Heart left ventricle (tissue), 16 donors: ENCODE measurements around the gene EFCAB12. TPM values are rescaled to one million over a fixed set of nuclear protein-coding genes. Genes with fewer than 3 reads are reported as not detected.

Experiments used
- ATAC-seq, 4 donors: fragments of 200-7000 bp; cut with Tn5 transposase; one replicate each; pipeline ENCODE4 v1.9.1; 2020 to 2022; ENCODE audit warnings: moderate library complexity in 4 of 4, mild to moderate bottlenecking in 3 of 4, moderate number of reproducible peaks in 1 of 4
- DNase-seq, 5 donors: peaks; one replicate each; pipeline ENCODE4 v3.0.0-alpha.2; 2020
- H3K27ac ChIP-seq, 12 donors: fragments of 200-600 bp; sonication (generic) in 4 of 12; one replicate each; pipeline versions ENCODE4 v1.5.0 to v1.8.0; 2016 to 2022; ENCODE audit warnings: mild to moderate bottlenecking in 2 of 12
- H3K27me3 ChIP-seq, 9 donors: fragments of 200-600 bp; sonication (generic) in 2 of 9; one replicate each; pipeline versions ENCODE4 v1.5.1 to v1.8.0; 2016 to 2022; ENCODE audit warnings: mild to moderate bottlenecking in 3 of 9
- H3K36me3 ChIP-seq, 9 donors: fragments of 200-600 bp; sonication (generic) in 2 of 9; one replicate each; pipeline versions ENCODE4 v1.5.0 to v1.8.0; 2018 to 2022; ENCODE audit warnings: mild to moderate bottlenecking in 2 of 9
- H3K4me1 ChIP-seq, 12 donors: fragments of 200-600 bp; sonication (generic) in 4 of 12; one replicate each; pipeline versions ENCODE4 v1.5.0 to v1.8.0; 2016 to 2022; ENCODE audit warnings: mild to moderate bottlenecking in 3 of 12
- H3K4me3 ChIP-seq, 12 donors: fragments of 200-600 bp; sonication (generic) in 4 of 12; one replicate each; pipeline versions ENCODE4 v1.5.0 to v1.8.0; 2017 to 2022; ENCODE audit warnings: mild to moderate bottlenecking in 9 of 12, moderate library complexity in 4 of 12
- H3K9me3 ChIP-seq, 12 donors: fragments of 200-600 bp; sonication (generic) in 4 of 12; one replicate each; pipeline versions ENCODE4 v1.5.0 to v1.8.0; 2016 to 2022; ENCODE audit warnings: mild to moderate bottlenecking in 1 of 12
- POLR2A ChIP-seq, 2 donors: fragments of 450-650 bp; IDR thresholded peaks; one replicate each; pipeline ENCODE4 v1.6.1; 2017; ENCODE audit warnings: antibody characterized with exemption in 2 of 2, mild to moderate bottlenecking in 2 of 2, moderate library complexity in 2 of 2
- WGBS, 4 donors: extraction: QIAGEN DNeasy Blood & Tissue Kit in 2 of 4; methylation state at CpG; one replicate each; pipeline versions ENCODE4 v1.1.5 to v1.1.7; 2013 to 2018; 5-methylcytosine and 5-hydroxymethylcytosine counted together
- intact Hi-C, 10 donors: fragments of 100-400 bp; cut with DNase I; formaldehyde crosslinking; loops; one replicate each; pipeline versions ENCODE4 v1.11.1 to v1.14.2; 2022
- polyA plus RNA-seq, 2 donors: library from polyadenylated mRNA; stranded (reverse); fragments of 200-250 nt; gene quantifications; one replicate each; pipeline ENCODE4 v1.2.3, GENCODE V29; 2013
- total RNA-seq, 9 donors: library from RNA; depleted of rRNA in 2 of 9; stranded (reverse); fragments of >200 nt in 2 of 9; fragmentation: NEBNext Ultra II Directional in 3 of 9; extraction: Animal tissue kit (Norgen Biotek cat#: 25700) in 3 of 9; gene quantifications; one replicate each; pipeline versions ENCODE4 v1.1.0 to v1.2.4, GENCODE V29; 2016 to 2023
- TF ChIP-seq, protein P1 (sequence below), 12 donors: fragments of 200-600 bp; sonication (generic) in 4 of 12; IDR thresholded peaks; one replicate each; pipeline versions ENCODE4 v1.5.0 to v1.8.0; 2018 to 2022; ENCODE audit warnings: antibody characterized with exemption in 12 of 12, mild to moderate bottlenecking in 5 of 12
- donor health status: ischemic (EF 13 %, LVEDD 7.1; RV severe dilation, severe dysfunction).
- donor health status: healthy with polysubstance abuse.
- donor health status: DM: no; HTN: yes; CAD: no.
- donor health status: DM: no; HTN: no; CAD: no.
- donor health status: ischemic (EF 25% LVEDD 6.9; RV normal size, moderate dysfunction).
- donor health status: ischemic (EF 25% LVEDD 5.7; RV mildly dilated, moderate dysfunction).
- donor health status: healthy.
- donor health status: DM: yes; HTN: yes; CAD: no.
- donor health status: ischemic (EF 35%, LVEDD 5.7; RV mildly dilated, moderate dysfunction).
- donor health status: nonischemic (EF 11% LVEDD 7.7; RV severe dilation, severe dysfunction).
- donor health status: DM: yes; HTN: yes; CAD: no.
- donor health status: PGD.
- donor health status: ischemic (EF 29% LVEDD 5.4; RV normal size, mild dysfunction).
- donor health status: nonischemic (EF 23%, LVEDD 6.1; RV moderate dilation, normal function).

The EFCAB12 gene
- total and polyA plus RNA-seq, 11 donors = 0.07 to 0.20 (median 0.13) TPM; not detected in 5

DNA sequence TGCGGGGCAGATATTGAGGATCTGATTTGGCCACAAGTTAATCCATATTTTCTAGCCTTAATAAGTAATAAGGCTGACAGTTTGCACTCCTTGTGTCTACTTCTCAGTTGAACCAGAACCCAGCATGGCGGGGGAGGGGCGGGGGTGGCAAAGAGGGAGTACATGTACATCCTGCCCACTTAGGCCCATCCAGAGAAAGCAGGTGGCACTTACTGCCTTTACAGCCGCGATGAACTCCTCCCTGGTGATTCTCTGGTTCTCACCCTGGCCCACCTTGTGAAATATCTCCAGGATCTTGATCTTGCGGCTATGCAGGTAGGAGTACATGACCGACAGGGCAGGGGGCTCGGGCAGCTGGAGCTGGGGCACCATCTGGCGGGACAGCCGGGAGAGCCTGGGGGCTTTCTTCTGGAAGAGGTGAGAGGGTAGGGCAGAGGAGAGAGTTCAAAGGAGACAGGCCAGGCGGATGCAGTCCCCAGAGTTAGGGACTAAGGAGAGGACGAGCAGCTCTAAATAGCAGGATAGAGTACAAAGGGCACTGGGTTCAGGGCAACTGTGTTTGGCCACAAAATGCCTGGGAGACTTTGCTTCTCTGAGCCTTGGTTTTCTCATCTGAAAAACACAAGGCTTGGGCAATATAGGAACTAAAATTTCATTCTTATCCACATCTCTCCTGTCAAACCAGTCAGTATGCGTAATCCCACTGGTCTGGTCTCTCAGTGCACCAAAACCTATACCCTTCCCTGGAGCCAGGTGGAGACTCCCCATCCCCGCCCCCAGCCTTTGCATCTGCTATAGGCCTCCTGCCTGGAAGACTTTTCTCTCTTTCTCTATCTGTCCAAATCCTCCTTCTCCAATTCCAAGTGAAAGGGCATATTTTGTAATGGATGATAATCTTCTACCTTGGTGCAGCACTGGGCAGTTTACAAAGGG lies 10.1 kb downstream of the EFCAB12 start:
- intact Hi-C loops = no loop called here
- Histone ChIP-seq H3K27ac (peak overlapping the region in 8 of 12 donors; percentile 4 to 84 (median 58)), H3K4me1 (peaks cover 0 to 34% (median 18%) of the 10 kb centered on the region in 12 donors), H3K36me3 (no peaks in the 10 kb centered on the region), H3K9me3 (peaks cover 0 to 3% (median 0%) of the 10 kb centered on the region in 12 donors), H3K4me3 (no peak overlapping the region), H3K27me3 (no peaks in the 10 kb centered on the region)
- WGBS, 4 donors = 86 to 91% (median 90%) methylated on average over 14 of the region's 14 CpGs
- no peak for TF ChIP-seq POLR2A (IDR thresholded peaks at IDR 0.05)
- TF ChIP-seq, protein P1, sequence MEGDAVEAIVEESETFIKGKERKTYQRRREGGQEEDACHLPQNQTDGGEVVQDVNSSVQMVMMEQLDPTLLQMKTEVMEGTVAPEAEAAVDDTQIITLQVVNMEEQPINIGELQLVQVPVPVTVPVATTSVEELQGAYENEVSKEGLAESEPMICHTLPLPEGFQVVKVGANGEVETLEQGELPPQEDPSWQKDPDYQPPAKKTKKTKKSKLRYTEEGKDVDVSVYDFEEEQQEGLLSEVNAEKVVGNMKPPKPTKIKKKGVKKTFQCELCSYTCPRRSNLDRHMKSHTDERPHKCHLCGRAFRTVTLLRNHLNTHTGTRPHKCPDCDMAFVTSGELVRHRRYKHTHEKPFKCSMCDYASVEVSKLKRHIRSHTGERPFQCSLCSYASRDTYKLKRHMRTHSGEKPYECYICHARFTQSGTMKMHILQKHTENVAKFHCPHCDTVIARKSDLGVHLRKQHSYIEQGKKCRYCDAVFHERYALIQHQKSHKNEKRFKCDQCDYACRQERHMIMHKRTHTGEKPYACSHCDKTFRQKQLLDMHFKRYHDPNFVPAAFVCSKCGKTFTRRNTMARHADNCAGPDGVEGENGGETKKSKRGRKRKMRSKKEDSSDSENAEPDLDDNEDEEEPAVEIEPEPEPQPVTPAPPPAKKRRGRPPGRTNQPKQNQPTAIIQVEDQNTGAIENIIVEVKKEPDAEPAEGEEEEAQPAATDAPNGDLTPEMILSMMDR (IDR thresholded peaks at IDR 0.05) = no peak
- DNase-seq (no peak), ATAC-seq (no peak)

DNA sequence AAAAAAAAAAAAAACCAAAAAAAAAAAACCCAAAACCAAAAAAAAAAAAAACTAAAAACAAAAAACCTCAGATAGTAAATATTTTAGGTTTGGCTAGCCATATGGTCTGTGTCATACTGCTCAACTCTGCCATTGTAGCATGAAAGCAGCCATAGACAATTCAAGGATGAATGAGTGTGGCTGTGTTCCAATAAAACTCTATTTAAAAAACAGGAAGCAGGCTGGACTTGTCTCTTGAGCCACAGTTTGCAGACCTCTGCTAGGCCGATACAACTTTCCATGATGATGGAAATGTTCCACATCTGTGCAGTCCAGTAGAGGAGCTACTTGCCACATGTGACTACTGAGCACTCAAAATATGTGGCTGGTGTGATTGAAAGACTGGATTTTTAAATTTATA lies 11.1 kb downstream of the EFCAB12 start:
- Histone ChIP-seq H3K36me3 (no peaks in the 10 kb centered on the region), H3K4me1 (peaks cover 0 to 42% (median 21%) of the 10 kb centered on the region in 12 donors), H3K9me3 (peaks cover 0 to 3% (median 0%) of the 10 kb centered on the region in 12 donors), H3K27me3 (no peaks in the 10 kb centered on the region), H3K4me3 (no peak overlapping the region), H3K27ac (peak overlapping the region in 10 of 12 donors; percentile 4 to 84 (median 45))
- WGBS, 4 donors = 12 to 49% (median 31%) methylated on average over 1 of the region's 1 CpG
- intact Hi-C loops = no loop called here
- TF ChIP-seq, protein P1 (IDR thresholded peaks at IDR 0.05) = no peak
- TF ChIP-seq POLR2A (IDR thresholded peaks at IDR 0.05) = no peak
- ATAC-seq (peak; percentile 45 to 85 (median 56)), DNase-seq (peak in 1 of 5 donors; percentile 49)

DNA sequence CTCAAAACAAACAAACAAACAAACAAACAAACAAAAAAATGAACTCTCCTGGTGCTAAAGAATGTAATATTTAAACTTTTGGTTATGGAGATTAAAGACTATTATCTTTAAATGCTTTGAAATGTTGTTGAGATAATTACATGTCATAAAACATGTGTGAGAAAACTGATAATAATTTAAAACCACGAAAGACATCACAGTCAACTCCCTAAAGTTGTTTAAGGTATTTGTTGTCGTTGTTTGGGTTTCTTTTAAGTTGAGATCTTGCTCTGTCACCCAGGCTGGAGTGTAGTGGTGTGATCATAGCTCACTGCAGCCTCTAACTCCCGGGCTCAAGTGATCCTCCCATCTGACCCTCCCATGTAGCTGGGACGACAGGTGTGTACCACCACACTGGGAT lies 12.0 kb downstream of the EFCAB12 start:
- ATAC-seq = no peak
- 69 to 95% (median 93%) methylated on average over 4 of the region's 4 CpGs for WGBS, 4 donors

DNA sequence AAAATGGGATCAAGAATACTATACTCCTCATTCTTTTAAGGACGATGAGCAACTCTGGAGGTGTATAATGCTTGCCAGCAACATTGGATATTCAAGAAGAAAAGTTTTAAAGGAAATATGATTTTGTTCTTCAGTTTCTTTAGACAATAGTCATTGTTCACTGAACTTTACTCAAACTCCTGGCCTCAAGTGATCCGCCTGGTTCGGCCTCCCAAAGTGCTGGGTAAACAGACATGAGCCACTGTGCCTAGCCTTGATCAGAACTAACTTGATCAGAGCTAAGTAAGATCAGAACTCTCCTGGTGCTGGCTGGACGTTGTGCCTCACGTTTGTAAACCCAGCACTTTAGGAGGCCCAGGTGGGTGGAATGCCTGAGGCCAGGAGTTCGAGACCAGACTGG lies 12.6 kb downstream of the EFCAB12 start:
- H3K36me3 ChIP-seq = no peaks in the 10 kb centered on the region
- 86 to 90% (median 90%) methylated on average over 6 of the region's 6 CpGs for WGBS, 4 donors
- H3K27ac ChIP-seq = peak overlapping the region in 1 of 12 donors; percentile 18
- ATAC-seq (no peak), DNase-seq (no peak)
- no peak overlapping the region for H3K4me3 ChIP-seq
- peaks cover 0 to 42% (median 21%) of the 10 kb centered on the region in 12 donors for H3K4me1 ChIP-seq
- H3K27me3 ChIP-seq = no peaks in the 10 kb centered on the region
- H3K9me3 ChIP-seq = peaks cover 0 to 2% (median 0%) of the 10 kb centered on the region in 12 donors
- TF ChIP-seq, protein P1 (IDR thresholded peaks at IDR 0.05) = no peak
- TF ChIP-seq POLR2A (IDR thresholded peaks at IDR 0.05) = no peak
- intact Hi-C loops = no loop called here

More for the DNA sequence above, 12.0 kb downstream of the EFCAB12 start:
- intact Hi-C loops = no loop called here
- peaks cover 0 to 42% (median 21%) of the 10 kb centered on the region in 12 donors for H3K4me1 ChIP-seq
- H3K27me3 ChIP-seq = no peaks in the 10 kb centered on the region
- peaks cover 0 to 3% (median 0%) of the 10 kb centered on the region in 12 donors for H3K9me3 ChIP-seq
- no peaks in the 10 kb centered on the region for H3K36me3 ChIP-seq
- peak overlapping the region in 4 of 12 donors; percentile 24 to 83 (median 70) for H3K27ac ChIP-seq
- no peak overlapping the region for H3K4me3 ChIP-seq
- no peak for DNase-seq
- TF ChIP-seq POLR2A (IDR thresholded peaks at IDR 0.05) = no peak
- TF ChIP-seq, protein P1 (IDR thresholded peaks at IDR 0.05) = no peak
